ENCODE results near the gene KIAA2012.
"Not testable (repeated sequence)": the region's sequence is repeated elsewhere in the genome, so short reads cannot be mapped to it uniquely, and the experiment has no call there.

The KIAA2012 gene

DNA sequence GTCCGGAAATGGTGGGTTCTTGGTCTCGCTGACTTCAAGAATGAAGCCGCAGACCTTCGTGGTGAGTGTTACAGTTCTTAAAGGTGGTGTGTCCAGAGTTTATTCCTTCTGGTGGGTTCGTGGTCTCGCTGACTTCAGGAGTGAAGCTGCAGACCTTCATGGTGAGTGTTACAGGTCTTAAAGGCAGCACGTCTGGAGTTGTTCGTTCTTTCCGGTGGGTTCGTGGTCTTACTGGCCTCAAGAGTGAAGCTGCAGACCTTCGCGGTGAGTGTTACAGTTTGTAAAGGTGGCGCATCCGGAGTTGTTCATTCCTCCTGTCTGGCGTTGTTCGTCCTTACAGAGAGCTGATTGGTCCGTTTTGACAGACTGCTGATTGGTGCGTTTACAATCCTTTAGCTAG is 63.0 kb downstream of the KIAA2012 start:
- not testable (repeated sequence) for H3K9me3 ChIP-seq (ENCODE audit: control insufficient read depth, low read length); H2AFZ ChIP-seq (ENCODE audit: low read depth, low read length); H3K4me2 ChIP-seq (ENCODE audit: low read length, poor library complexity, severe bottlenecking); H3K36me3 ChIP-seq (ENCODE audit: control insufficient read depth in 1 of 2, insufficient read depth in 2 of 2, low read depth in 1 of 2, low read length in 2 of 2); H3K27me3 ChIP-seq (ENCODE audit: control insufficient read depth in 1 of 2, insufficient read depth in 1 of 2, low read length in 2 of 2); H3K4me3 ChIP-seq (ENCODE audit: insufficient read depth in 1 of 2, low read depth in 1 of 2, low read length in 2 of 2); H3K23ac ChIP-seq (ENCODE audit: low read length in 2 of 2); H2BK5ac ChIP-seq (ENCODE audit: low read depth, low read length, poor library complexity, severe bottlenecking); H3K79me1 ChIP-seq (replicated peaks; ENCODE audit: low read length, poor library complexity, severe bottlenecking); DNase-seq; H3K4me1 ChIP-seq (ENCODE audit: control insufficient read depth, insufficient read depth, low read depth, low read length); H2AK5ac ChIP-seq (ENCODE audit: low read length, severe bottlenecking); H2BK120ac ChIP-seq (ENCODE audit: low read depth, low read length); H3K9ac ChIP-seq (ENCODE audit: low read length)
- Histone ChIP-seq H4K8ac (ENCODE audit: low read length) (peak overlapping the region; percentile 57), H4K91ac (ENCODE audit: low read length) (peak overlapping the region; percentile 97), H2BK15ac (ENCODE audit: low read depth, poor library complexity, severe bottlenecking) (peak overlapping the region; percentile 19), H2BK12ac (ENCODE audit: low read length in 2 of 2) (peak overlapping the region; percentile 46 to 97), H3K4ac (ENCODE audit: low read depth in 1 of 2, low read length in 2 of 2) (peak overlapping the region; percentile 55 to 89), H3K14ac (ENCODE audit: low read length in 2 of 2) (peak overlapping the region in 1 of 2 experiments; percentile 64), H3K27ac (ENCODE audit: low read length, poor library complexity, severe bottlenecking) (peak overlapping the region; percentile 21), H3K18ac (ENCODE audit: low read depth in 1 of 2, low read length in 2 of 2) (peak overlapping the region; percentile 40 to 94)
- WGBS = 93% methylated on average over 18 of the region's 18 CpGs

- Histone ChIP-seq H2AK5ac (ENCODE audit: low read length, severe bottlenecking) (no peak overlapping the region), H3K4me3 (ENCODE audit: insufficient read depth in 1 of 2, low read depth in 1 of 2, low read length in 2 of 2) (no peak overlapping the region), H3K23ac (ENCODE audit: low read length in 2 of 2) (no peak overlapping the region), H3K9me3 (ENCODE audit: control insufficient read depth, low read length) (no peaks in the 10 kb centered on the region), H3K18ac (ENCODE audit: low read depth in 1 of 2, low read length in 2 of 2) (peak overlapping the region; percentile 40 to 94), H3K79me1 (replicated peaks; ENCODE audit: low read length, poor library complexity, severe bottlenecking) (no peaks in the 10 kb centered on the region), H3K9ac (ENCODE audit: low read length) (no peak overlapping the region), H4K8ac (ENCODE audit: low read length) (peak overlapping the region; percentile 8), H2AFZ (ENCODE audit: low read depth, low read length) (no peak overlapping the region), H3K27ac (ENCODE audit: low read length, poor library complexity, severe bottlenecking) (no peak overlapping the region), H3K36me3 (ENCODE audit: control insufficient read depth in 1 of 2, insufficient read depth in 2 of 2, low read depth in 1 of 2, low read length in 2 of 2) (no peaks in the 10 kb centered on the region), H3K14ac (ENCODE audit: low read length in 2 of 2) (peak overlapping the region; percentile 70 to 97), H2BK120ac (ENCODE audit: low read depth, low read length) (peak overlapping the region; percentile 29), H3K4me2 (ENCODE audit: low read length, poor library complexity, severe bottlenecking) (no peak overlapping the region), H4K91ac (ENCODE audit: low read length) (peak overlapping the region; percentile 45), H2BK5ac (ENCODE audit: low read depth, low read length, poor library complexity, severe bottlenecking) (no peak overlapping the region), H2BK12ac (ENCODE audit: low read length in 2 of 2) (peak overlapping the region; percentile 46 to 97), H2BK15ac (ENCODE audit: low read depth, poor library complexity, severe bottlenecking) (peak overlapping the region; percentile 60), H3K27me3 (ENCODE audit: control insufficient read depth in 1 of 2, insufficient read depth in 1 of 2, low read length in 2 of 2) (no peaks in the 10 kb centered on the region), H3K4ac (ENCODE audit: low read depth in 1 of 2, low read length in 2 of 2) (peak overlapping the region; percentile 55 to 89), H3K4me1 (ENCODE audit: control insufficient read depth, insufficient read depth, low read depth, low read length) (peaks cover 5% of the 10 kb centered on the region)
- DNase-seq = no peak
- WGBS = 96% methylated on average over 36 of the region's 36 CpGs
These were observed 63.5 kb downstream of the KIAA2012 start for GRCh38 chr2:202136526-202136925.

DNA sequence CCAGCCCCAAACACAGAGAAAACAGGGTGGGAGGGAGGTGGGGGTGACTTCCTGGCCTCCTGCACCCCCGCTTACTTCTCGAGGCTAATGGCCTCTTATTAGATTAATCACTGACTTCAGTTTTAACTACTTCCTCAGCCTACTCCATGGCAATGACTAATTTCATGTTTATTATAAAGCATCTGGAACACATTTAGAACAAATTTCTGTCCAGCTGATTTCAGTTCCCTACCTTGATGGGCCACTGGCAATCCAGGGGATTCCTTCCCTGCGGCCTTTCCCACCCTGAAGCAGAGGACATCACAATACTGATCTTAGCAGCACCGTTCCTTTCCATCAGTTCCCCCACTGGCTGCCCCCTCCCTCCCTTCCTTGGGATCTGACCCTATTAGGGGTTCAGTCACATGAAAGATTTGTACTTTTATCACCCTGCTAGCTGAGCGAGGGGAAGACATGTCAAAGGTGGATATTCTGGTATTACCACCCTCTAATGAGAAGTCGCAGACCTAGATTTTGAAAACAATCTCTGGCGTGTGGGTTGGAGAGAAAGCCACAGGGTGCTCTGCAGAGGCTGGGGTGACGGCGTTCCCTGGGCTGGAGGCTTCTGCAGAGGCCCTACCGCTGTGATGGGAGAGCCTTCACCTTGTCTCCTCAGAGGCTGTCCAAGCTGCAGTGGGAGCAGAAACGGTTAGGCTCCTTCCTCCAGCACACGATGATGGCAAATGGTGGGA is 67.6 kb downstream of the KIAA2012 start:
- Histone ChIP-seq H3K36me3 (ENCODE audit: control insufficient read depth in 1 of 2, insufficient read depth in 2 of 2, low read depth in 1 of 2, low read length in 2 of 2) (no peaks in the 10 kb centered on the region), H2AK5ac (ENCODE audit: low read length, severe bottlenecking) (no peak overlapping the region), H4K8ac (ENCODE audit: low read length) (peak overlapping the region; percentile 1), H3K4me1 (ENCODE audit: control insufficient read depth, insufficient read depth, low read depth, low read length) (peaks cover 4% of the 10 kb centered on the region), H3K9me3 (ENCODE audit: control insufficient read depth, low read length) (no peaks in the 10 kb centered on the region), H3K14ac (ENCODE audit: low read length in 2 of 2) (peak overlapping the region in 1 of 2 experiments; percentile 72), H2BK15ac (ENCODE audit: low read depth, poor library complexity, severe bottlenecking) (peak overlapping the region; percentile 26), H2BK120ac (ENCODE audit: low read depth, low read length) (no peak overlapping the region), H3K79me1 (replicated peaks; ENCODE audit: low read length, poor library complexity, severe bottlenecking) (no peaks in the 10 kb centered on the region), H3K4me3 (ENCODE audit: insufficient read depth in 1 of 2, low read depth in 1 of 2, low read length in 2 of 2) (no peak overlapping the region), H3K9ac (ENCODE audit: low read length) (no peak overlapping the region), H3K27me3 (ENCODE audit: control insufficient read depth in 1 of 2, insufficient read depth in 1 of 2, low read length in 2 of 2) (peaks cover 0 to 10% of the 10 kb centered on the region in 2 experiments), H2AFZ (ENCODE audit: low read depth, low read length) (no peak overlapping the region), H3K4ac (ENCODE audit: low read depth in 1 of 2, low read length in 2 of 2) (peak overlapping the region; percentile 19 to 35), H4K91ac (ENCODE audit: low read length) (peak overlapping the region; percentile 9), H2BK12ac (ENCODE audit: low read length in 2 of 2) (peak overlapping the region; percentile 9 to 79), H2BK5ac (ENCODE audit: low read depth, low read length, poor library complexity, severe bottlenecking) (no peak overlapping the region), H3K23ac (ENCODE audit: low read length in 2 of 2) (no peak overlapping the region), H3K27ac (ENCODE audit: low read length, poor library complexity, severe bottlenecking) (no peak overlapping the region), H3K18ac (ENCODE audit: low read depth in 1 of 2, low read length in 2 of 2) (peak overlapping the region; percentile 34 to 56), H3K4me2 (ENCODE audit: low read length, poor library complexity, severe bottlenecking) (no peak overlapping the region)
- 68% methylated on average over 11 of the region's 12 CpGs for WGBS
- no peak for DNase-seq

GRCh38 chr2:202141329-202141947 is 68.4 kb downstream of the KIAA2012 start:
- Histone ChIP-seq H3K79me1 (replicated peaks; ENCODE audit: low read length, poor library complexity, severe bottlenecking) (no peaks in the 10 kb centered on the region), H3K27ac (ENCODE audit: low read length, poor library complexity, severe bottlenecking) (no peak overlapping the region), H3K4me3 (ENCODE audit: insufficient read depth in 1 of 2, low read depth in 1 of 2, low read length in 2 of 2) (no peak overlapping the region), H4K8ac (ENCODE audit: low read length) (no peak overlapping the region), H3K4me1 (ENCODE audit: control insufficient read depth, insufficient read depth, low read depth, low read length) (no peaks in the 10 kb centered on the region), H2AK5ac (ENCODE audit: low read length, severe bottlenecking) (no peak overlapping the region), H3K36me3 (ENCODE audit: control insufficient read depth in 1 of 2, insufficient read depth in 2 of 2, low read depth in 1 of 2, low read length in 2 of 2) (no peaks in the 10 kb centered on the region), H3K18ac (ENCODE audit: low read depth in 1 of 2, low read length in 2 of 2) (peak overlapping the region; percentile 31 to 34), H2BK12ac (ENCODE audit: low read length in 2 of 2) (peak overlapping the region in 1 of 2 experiments; percentile 79), H3K9ac (ENCODE audit: low read length) (no peak overlapping the region), H4K91ac (ENCODE audit: low read length) (peak overlapping the region; percentile 9), H3K9me3 (ENCODE audit: control insufficient read depth, low read length) (no peaks in the 10 kb centered on the region), H2BK5ac (ENCODE audit: low read depth, low read length, poor library complexity, severe bottlenecking) (no peak overlapping the region), H3K27me3 (ENCODE audit: control insufficient read depth in 1 of 2, insufficient read depth in 1 of 2, low read length in 2 of 2) (peaks cover 0 to 10% of the 10 kb centered on the region in 2 experiments), H2BK15ac (ENCODE audit: low read depth, poor library complexity, severe bottlenecking) (peak overlapping the region; percentile 26), H3K23ac (ENCODE audit: low read length in 2 of 2) (no peak overlapping the region), H2AFZ (ENCODE audit: low read depth, low read length) (no peak overlapping the region), H3K4ac (ENCODE audit: low read depth in 1 of 2, low read length in 2 of 2) (peak overlapping the region; percentile 19 to 35), H3K4me2 (ENCODE audit: low read length, poor library complexity, severe bottlenecking) (no peak overlapping the region), H3K14ac (ENCODE audit: low read length in 2 of 2) (peak overlapping the region in 1 of 2 experiments; percentile 72), H2BK120ac (ENCODE audit: low read depth, low read length) (no peak overlapping the region)
- WGBS = 56% methylated on average over 3 of the region's 4 CpGs
- no peak for DNase-seq

Measured in mesenchymal stem cell (in vitro differentiated cells and primary cell).